ENCODE results near the gene DSCAM.
"Not testable (repeated sequence)": the region's sequence is repeated elsewhere in the genome, so short reads cannot be mapped to it uniquely, and the experiment has no call there.

Gene DSCAM

DNA sequence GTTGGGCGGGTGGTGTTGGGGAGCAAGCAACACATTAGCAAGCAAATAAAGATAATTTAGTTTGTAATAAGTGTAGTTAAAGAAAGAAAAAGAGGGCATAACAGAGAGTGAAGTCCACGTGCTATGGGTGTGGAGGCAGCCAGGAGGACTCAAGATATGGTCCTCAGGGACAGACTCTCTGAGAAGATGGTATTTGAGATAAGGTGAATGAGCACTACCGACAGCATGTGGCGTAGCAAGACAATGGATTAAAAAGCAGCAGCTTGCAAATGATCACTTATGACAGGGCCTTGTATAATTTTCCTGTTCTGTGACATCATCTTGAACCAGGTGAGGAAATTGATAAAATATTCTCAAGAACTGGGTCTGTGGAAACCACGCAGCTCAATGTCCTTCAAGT is 491.9 kb downstream of the DSCAM start:
- DNase-seq = no peak

DNA sequence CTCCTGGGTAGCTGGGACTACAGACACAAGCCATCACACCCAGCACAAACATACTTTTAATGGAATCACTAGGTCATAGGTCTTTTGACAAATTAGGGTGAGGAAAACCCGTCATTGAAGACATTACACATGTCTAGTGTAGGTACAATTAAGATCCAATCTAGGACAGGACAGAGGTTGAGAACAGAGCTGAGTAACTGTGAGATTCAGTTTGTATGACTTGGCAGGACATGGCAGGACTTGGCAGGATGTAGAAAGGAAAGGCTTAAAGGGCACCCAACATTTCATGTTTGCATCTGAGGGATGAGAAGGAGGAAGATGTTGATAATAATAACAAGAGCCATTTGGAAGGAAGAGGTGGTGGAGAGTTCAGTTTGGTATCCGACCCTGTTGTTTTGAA is 496.0 kb downstream of the DSCAM start:
- no peak for DNase-seq

DNA sequence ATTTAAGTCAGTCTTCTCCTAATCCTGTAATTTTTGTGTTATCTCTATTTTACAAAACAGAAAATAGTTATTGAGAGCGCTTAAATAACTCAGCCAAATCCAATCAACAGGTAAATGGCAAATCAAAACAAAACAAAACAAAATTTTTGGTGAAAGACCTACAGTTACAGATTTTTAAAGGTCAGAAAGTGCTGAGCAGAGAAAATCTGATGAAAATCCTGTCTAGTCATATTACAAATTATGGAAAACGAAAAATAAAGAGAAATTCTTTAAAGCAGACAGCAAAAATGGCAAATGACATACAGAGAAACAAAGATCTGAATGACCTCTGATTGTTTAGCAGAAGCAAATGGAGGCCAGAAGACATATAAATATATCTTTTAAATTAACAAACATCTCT is 497.4 kb downstream of the DSCAM start:
- no peak for DNase-seq

DNA sequence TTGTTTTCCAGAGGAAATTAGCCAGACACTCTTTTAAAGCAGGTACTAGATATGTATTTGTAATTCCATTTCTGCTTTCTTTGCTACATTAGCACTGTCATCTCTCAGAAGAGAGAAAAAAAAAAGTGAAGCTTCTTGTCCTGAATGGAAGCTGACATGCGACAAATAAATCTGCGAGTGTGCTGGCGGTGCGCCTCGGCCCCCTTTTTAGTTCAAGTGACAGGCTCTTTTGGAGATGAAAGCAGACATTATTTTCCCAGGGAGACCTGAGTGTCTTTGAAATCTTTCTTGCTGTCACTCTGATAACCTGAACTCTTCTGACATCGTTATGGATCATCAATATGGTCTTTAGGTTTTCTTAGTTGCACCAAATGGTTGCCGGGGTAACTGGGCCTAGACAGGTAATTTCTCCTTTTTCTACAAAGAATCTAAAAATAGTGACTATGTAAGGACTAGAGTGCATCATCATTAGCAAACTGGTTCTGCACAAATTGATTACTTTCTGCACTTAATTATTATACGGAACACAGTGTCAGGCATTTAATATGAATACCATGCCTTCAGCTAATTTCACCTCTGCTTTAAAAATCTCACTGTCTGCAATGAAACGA is 501.1 kb downstream of the DSCAM start:
- no peak for DNase-seq

DNA sequence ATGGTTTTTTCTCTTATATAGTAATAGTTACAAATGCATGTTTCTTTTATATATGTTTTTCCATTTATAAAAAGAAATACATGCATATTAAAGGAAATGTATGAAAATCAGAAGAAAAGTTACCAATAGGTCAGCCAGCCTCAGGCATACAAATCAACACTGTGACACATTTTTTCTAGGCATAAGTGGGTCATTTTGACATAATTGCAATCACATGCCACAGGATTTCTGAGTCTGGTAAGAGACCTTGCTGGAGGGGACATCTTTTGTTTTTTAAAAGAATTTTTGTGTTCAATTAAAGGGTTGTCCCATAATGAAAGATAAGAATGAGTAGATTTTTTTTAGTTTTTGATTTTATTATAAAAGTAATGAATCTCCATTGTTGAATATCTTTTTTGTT is 506.6 kb downstream of the DSCAM start:
- DNase-seq = no peak

DNA sequence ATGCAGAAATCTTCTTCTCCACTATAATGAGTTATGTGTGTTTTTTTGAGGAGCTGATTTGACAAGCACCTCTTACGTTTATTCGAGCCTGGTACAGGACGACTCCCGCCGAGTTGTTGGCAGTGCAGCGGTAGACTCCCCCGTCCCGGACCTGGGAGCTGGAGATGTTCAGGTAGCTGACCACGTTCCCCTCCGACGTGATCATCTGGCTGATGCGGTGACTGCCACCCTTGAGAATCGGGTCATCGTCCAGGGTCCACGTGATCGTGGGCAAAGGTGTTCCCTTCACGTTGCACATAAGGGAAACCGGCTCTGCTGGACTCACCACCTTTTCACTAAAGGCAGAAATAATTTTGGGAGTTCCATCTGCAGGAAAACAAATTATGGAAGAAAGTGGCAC is 507.9 kb downstream of the DSCAM start:
- no peak for DNase-seq

DNA sequence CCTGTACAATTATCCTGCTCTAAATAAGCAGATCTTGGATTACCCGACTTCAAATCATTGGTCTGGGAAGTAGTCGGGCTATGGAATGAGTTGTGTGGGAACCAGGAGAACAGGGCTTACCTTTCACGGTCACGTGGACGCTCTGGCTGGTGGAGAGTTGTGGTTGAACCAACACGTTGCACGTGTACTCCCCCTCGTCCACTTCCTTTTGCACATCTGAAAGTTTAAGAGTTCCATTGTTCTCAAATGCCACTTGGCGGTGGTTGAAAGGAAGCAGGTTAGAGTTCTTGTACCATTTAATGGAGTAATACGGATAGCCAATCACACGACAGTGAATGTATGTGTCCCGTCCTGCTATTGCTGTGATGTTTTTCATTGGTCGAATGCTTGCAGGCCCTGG is 509.0 kb downstream of the DSCAM start:
- no peak for DNase-seq

DNA sequence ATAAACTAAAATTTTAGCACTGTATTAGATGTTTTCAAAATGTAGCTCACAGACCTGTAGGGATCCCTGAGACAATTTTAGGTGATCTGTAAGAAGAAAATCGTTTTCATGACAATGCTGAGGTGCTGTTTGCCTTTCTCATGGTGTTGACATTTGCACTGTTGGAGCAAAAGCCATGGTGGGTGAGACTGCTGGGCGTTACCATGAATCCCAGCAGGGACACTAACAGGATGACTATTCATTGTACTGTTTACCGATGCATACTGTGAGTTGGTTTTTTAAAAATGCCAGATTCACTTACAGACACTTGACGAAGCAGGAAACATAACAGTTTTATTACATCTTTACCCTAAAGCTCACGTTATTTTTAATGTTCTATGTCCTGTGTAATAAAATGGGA is 511.3 kb downstream of the DSCAM start:
- DNase-seq = no peak

DNA sequence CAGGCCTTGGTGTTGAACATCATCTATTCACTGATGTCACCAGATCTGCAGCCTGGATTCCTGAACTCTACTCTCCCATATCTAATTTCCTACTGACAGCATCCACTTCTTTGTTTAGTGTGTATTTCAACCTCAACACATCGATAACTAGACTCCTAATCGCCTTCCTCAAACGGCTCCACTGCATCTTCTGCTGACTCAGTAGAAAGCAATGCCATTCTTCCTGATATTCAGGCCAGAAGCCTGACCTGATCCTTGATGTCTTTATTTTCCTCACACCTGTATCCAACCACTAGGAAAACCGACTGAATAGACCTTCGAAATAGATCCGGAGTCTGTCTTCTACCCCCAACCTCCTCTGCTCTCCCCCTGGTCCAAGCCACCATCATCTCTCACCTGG is 512.8 kb downstream of the DSCAM start:
- DNase-seq = no peak

GRCh38 chr21:40333731-40334130 is 513.2 kb downstream of the DSCAM start:
- DNase-seq = no peak

DNA sequence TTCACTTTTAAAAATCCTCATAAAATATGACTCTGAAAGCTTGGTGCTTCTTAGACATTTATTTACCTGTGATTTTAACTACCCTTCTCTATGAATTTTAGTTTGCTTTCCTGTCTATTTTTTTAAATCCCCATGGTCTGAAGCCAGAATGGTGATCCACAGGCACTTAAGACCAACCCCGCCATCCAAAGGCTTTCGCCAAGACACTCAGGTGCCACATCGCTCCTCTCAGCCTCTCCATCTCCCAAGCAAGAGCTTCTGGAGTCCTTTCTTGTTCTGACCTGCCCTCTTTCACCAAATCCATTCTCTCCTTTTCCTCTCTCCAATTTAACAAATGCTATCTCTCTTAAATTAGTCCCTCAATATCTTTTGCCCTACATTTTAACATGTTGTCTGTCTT is 515.2 kb downstream of the DSCAM start:
- no peak for DNase-seq

GRCh38 chr21:40331172-40331571 is 515.8 kb downstream of the DSCAM start:
- DNase-seq = no peak

- no peak for DNase-seq
These were observed 522.6 kb downstream of the DSCAM start for GRCh38 chr21:40324389-40324788.

DNA sequence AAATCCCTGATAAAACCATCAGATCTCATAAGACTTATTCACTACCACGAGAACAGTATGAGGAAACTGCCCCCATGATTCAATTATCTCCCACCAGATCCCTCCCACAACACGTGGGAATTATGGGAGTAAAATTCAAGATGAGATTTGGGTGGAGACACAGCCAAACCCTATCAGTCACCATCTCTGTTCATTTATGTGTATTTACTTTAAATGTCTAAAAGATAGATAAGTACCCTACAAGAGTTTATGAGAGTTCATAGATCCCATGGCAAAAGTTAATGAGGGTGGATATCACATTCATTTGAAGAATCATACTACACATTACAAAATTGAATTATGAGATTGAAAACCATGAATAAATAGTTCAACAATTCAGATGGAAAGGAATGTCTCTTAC is 526.2 kb downstream of the DSCAM start:
- not testable (repeated sequence) for DNase-seq

- no peak for DNase-seq
These were observed 528.6 kb downstream of the DSCAM start for GRCh38 chr21:40318371-40318770.

DNA sequence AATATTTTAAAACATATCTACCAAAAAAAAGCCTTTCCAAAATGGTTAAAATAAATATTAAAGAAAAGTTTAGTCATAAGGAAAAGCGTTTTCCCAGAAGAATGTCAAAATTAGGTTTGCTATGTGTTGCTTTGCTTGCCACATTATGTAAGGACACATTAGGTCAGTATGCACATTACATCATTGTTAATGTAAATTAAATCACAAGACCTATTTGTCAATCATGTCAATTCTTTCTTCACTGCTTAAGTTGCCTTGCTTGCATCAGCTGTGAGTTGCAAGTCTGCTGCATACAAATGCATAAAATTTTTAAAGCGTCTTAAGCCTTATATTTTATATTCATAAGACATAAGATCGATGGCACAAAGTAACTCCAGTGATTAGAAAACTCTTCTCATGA is 530.9 kb downstream of the DSCAM start:
- DNase-seq = peak in 1 of 3 donors; percentile 4

GRCh38 chr21:40315626-40316025 is 531.3 kb downstream of the DSCAM start:
- DNase-seq = no peak

DNA sequence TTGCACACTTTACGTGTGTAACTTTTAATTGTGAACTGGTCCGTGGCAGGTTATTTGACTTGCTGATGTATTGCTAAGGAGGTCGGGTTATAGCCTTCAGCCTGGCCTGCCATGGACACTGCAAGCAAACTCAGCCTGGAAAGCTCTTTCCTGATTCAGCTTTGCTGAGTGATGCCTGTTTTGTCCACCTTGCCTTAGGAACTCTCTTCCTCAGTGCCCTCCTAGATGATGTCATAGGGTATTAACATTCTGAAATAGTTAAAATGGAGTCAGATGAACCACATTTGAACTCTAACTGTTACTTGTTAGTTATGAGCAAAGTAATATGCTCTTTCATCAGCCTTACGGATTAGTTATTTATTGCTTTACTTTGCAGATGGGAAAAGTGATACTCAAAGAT is 533.7 kb downstream of the DSCAM start:
- DNase-seq = no peak

DNA sequence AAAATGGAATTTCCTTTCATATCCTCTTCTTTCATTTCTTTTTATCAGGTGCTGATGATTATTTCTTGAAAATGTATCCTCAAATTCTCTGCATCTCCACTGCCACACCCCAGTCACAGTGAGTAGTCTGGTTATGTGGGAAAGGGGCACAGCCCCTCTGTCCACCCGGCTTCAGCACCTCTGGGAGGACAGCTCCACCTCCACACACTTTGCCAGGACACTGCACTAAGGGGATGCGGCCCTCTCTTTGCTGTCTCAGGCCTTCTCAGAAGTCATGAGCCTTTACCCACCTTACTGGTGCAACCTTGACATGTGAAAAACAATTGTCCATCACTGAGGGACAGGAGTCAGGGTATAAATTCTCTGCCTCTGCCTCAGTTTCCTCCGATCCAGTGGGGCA is 546.7 kb downstream of the DSCAM start:
- DNase-seq = no peak

GRCh38 chr21:40299451-40299850 is 547.5 kb downstream of the DSCAM start:
- no peak for DNase-seq

DNA sequence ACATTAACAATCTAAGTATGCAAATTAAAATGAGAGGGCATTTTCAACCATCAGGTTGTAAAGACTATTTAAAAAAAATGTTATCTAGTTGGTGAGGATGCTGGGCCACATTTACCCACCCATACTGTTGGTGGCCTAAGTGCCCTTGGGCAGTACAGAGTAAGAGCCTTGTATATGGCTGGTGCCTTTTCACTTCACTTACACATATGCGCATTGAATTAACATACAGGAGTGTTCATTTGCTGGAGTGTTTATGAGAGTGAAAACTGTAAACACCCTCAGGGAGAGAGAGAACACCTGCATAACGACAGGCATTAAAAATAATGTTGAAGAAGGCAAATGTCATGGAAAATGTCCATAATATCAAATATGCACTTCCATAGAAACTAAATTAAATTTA is 552.6 kb downstream of the DSCAM start:
- no peak for DNase-seq

DNA sequence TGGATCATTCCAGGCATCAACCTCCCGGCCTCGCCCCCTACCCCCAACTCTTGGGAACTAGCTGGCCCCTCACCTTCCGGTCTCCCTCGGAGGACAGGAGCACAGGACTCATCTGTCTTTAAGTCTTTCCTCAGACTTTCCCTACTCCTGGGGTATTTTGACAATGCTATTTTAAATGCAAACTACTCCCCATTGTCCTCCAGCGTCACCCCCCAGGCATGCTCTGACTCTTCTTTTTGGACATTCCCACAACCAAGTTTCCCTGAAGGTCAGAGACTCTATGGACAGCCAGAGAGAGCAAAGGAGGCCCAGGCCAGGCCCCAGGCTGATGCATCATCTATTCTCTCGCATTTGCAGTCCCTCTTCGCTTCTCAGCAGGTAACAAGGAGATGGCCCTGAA is 555.4 kb downstream of the DSCAM start:
- DNase-seq = no peak

DNA sequence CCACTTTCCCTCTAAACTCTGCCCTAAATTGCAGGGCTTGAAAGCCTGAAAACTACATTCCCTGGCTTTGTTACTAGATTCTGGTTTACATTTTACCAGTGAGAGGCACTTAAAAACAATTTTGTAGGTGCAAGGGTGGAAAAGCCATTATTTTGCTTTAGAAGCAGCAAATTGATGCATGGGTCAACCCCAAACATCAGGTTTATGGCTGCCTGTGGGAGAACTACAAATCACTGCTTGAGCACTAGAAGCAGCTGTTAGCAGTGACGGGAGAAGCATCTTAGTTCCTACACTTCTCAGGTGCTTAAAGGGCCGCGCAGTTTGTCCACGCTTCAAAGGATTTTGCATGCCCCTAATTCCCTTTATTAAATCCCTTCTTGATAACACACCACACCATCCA is 562.5 kb downstream of the DSCAM start:
- no peak for DNase-seq

DNA sequence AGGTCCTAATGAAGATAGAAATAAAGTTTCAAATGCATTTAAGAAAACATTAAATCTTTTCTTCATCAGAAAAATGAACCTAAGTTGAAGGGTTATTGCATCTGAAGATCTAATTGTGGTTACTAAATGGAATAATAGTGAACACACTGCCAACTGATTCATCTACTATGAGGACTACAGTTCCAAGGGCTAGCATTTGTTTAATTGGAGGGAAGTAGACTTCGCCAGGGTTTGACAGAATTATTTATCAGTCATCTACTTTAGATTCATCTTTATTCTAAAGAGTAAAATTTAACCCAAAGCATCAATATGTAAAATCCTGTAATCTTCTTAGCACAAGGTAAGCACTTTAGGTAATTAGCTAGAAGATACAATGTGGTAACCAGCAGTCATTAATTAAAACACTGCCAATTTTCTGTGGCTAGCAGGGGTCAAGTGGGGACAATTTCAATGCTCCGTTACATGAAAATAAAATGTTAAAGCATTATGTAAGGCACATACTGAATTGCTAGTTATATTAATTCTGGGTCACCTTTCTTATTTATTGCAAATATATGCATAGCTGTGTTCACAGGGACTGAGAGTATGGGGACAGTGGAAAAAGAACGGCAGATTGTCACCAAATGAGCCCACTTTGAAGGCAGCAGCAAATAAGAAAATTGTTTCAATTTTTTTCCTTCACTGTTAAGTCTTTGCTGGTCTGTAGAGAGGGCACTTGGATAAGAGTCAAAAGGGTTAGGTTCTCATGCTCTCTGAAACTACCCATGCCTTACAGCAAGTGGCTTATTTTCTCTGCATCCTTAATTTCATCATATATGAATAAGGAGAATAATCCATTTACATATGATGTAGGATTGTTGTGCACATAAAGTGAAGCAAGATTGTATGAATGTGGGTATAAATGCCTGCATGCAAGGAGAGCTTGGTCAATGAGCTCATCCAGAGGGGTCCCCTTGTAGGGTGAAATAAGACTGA is 563.8 kb downstream of the DSCAM start:
- no peak for DNase-seq

- no peak for DNase-seq
These were observed 568.6 kb downstream of the DSCAM start for GRCh38 chr21:40278345-40278744.
